ENCODE measurements around the gene SLC39A11.
"Not testable (repeated sequence)": the region's sequence is repeated elsewhere in the genome, so short reads cannot be mapped to it uniquely, and the experiment has no call there.

SLC39A11 gene

GRCh38 chr17:73092523-73093135 lies at the start of gene SLC39A11:
SLC39A11 (minus strand) TSS chr17:73092688; CDS start chr17:73088764, 3,924 bp downstream.
- DNase-seq: peak; percentile 95 to 96

- no peak for DNase-seq
These were observed 48.9 kb upstream of the SLC39A11 start for GRCh38 chr17:73141411-73141810.

- DNase-seq: no peak
These were observed 48.1 kb upstream of the SLC39A11 start for GRCh38 chr17:73140566-73140965.

GRCh38 chr17:73139296-73139695 lies 46.8 kb upstream of the SLC39A11 start:
- no peak for DNase-seq

- no peak for DNase-seq
These were observed 46.2 kb upstream of the SLC39A11 start for GRCh38 chr17:73138541-73139138.

GRCh38 chr17:73137376-73137775 lies 44.9 kb upstream of the SLC39A11 start:
- no peak for DNase-seq

GRCh38 chr17:73135766-73136165 lies 43.3 kb upstream of the SLC39A11 start:
- no peak for DNase-seq

GRCh38 chr17:73133911-73134649 lies 41.6 kb upstream of the SLC39A11 start:
- no peak for DNase-seq

GRCh38 chr17:73132085-73132492 lies 39.6 kb upstream of the SLC39A11 start:
- DNase-seq: no peak

- DNase-seq: not testable (repeated sequence)
These were observed 39.0 kb upstream of the SLC39A11 start for GRCh38 chr17:73131439-73131838.

GRCh38 chr17:73130977-73131376 lies 38.5 kb upstream of the SLC39A11 start:
- no peak for DNase-seq

GRCh38 chr17:73128496-73128895 lies 36.0 kb upstream of the SLC39A11 start:
- no peak for DNase-seq

GRCh38 chr17:73126716-73127473 lies 34.4 kb upstream of the SLC39A11 start:
- DNase-seq: no peak

GRCh38 chr17:73123606-73124320 lies 31.3 kb upstream of the SLC39A11 start:
- DNase-seq: no peak

- no peak for DNase-seq
These were observed 30.6 kb upstream of the SLC39A11 start for GRCh38 chr17:73122953-73123605.

GRCh38 chr17:73121506-73121905 lies 29.0 kb upstream of the SLC39A11 start:
- DNase-seq: no peak

- DNase-seq: no peak
These were observed 27.1 kb upstream of the SLC39A11 start for GRCh38 chr17:73119631-73120030.

GRCh38 chr17:73118951-73119391 lies 26.5 kb upstream of the SLC39A11 start:
- DNase-seq: no peak

- DNase-seq: no peak
These were observed 25.7 kb upstream of the SLC39A11 start for GRCh38 chr17:73118139-73118538.

- no peak for DNase-seq
These were observed 19.8 kb upstream of the SLC39A11 start for GRCh38 chr17:73112246-73112645.

- DNase-seq: no peak
These were observed 18.9 kb upstream of the SLC39A11 start for GRCh38 chr17:73111386-73111785.

GRCh38 chr17:73107191-73107590 lies 14.7 kb upstream of the SLC39A11 start:
- no peak for DNase-seq
